ENCODE measurements around the gene SNX25. TPM values are rescaled to one million over a fixed set of nuclear protein-coding genes. Genes with fewer than 3 reads are reported as not detected.

Gene SNX25
- total and polyA plus RNA-seq, 7 donors = 2.5 to 40.5 (median 22.7) TPM

DNA sequence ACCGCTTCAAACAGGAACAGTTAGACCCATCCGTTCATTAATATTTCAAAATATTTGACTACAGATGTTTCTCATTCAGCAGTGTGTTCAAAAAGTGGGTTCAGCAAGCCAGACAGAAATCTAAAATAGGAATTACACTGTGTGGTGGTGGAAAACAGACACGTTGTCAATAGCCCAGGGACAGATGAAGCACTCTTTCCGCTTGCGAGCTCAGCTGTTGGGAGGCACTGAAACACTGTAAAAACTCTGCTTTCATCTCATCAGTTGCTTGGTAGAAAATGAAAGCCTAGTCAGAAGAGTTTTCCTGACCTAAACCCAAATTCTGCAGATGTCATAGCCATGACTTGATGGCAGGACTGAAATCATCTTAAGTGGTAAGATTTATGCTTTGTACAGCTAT is 147.8 kb downstream of the SNX25 start:
- no peak for DNase-seq
- WGBS, 2 donors = 87 to 94% methylated on average over 5 of the region's 5 CpGs
- Histone ChIP-seq H3K4me1 (no peaks in the 10 kb centered on the region), H3K27me3 (no peaks in the 10 kb centered on the region), H3K9me3 (no peaks in the 10 kb centered on the region), H3K27ac (no peak overlapping the region), H3K36me3 (peaks cover 0 to 32% (median 0%) of the 10 kb centered on the region in 4 donors), H3K4me3 (no peak overlapping the region)
- no peak for TF ChIP-seq EP300 (IDR thresholded peaks at IDR 0.05)
- TF ChIP-seq, protein P1, sequence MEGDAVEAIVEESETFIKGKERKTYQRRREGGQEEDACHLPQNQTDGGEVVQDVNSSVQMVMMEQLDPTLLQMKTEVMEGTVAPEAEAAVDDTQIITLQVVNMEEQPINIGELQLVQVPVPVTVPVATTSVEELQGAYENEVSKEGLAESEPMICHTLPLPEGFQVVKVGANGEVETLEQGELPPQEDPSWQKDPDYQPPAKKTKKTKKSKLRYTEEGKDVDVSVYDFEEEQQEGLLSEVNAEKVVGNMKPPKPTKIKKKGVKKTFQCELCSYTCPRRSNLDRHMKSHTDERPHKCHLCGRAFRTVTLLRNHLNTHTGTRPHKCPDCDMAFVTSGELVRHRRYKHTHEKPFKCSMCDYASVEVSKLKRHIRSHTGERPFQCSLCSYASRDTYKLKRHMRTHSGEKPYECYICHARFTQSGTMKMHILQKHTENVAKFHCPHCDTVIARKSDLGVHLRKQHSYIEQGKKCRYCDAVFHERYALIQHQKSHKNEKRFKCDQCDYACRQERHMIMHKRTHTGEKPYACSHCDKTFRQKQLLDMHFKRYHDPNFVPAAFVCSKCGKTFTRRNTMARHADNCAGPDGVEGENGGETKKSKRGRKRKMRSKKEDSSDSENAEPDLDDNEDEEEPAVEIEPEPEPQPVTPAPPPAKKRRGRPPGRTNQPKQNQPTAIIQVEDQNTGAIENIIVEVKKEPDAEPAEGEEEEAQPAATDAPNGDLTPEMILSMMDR (IDR thresholded peaks at IDR 0.05) = no peak
- TF ChIP-seq POLR2A (IDR thresholded peaks at IDR 0.05) = no peak
- TF ChIP-seq POLR2AphosphoS5 (IDR thresholded peaks at IDR 0.05) = no peak
- intact Hi-C loops (cut with DNase I) = no loop called here

DNA sequence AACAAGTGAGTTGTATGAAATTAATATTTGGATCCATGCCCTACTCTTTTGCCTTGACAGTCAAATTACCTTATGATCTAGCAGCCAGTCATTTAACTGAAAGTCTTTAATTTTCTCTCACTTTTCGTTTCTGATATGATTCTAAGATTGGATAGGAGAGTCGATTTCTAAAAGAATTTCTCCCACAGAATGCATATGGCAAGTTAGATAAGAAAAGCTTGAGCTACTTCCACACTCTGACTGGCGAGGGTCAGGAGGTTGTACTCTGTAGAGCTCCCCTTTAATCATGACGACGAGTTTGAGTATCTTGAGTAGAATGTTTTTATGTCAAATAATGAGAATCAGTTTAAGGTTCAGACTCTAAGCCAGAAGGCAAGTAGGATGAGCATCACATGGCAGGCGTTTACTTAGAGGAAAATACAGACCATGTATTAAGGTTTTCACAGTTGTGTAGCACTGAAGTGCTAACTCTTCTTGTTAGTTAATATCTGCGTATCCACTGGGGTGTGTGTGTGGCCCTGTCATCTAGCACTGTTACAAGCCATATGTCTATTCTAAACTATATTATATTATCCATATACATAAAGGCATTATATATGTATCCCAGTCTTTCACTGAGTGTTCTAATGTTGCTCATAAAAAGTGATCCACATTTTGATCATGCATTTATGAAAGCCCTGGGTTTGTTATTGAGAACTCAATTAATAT is 148.5 kb downstream of the SNX25 start:
- Histone ChIP-seq H3K36me3 (peaks cover 0 to 30% (median 0%) of the 10 kb centered on the region in 4 donors), H3K4me1 (no peaks in the 10 kb centered on the region)

DNA sequence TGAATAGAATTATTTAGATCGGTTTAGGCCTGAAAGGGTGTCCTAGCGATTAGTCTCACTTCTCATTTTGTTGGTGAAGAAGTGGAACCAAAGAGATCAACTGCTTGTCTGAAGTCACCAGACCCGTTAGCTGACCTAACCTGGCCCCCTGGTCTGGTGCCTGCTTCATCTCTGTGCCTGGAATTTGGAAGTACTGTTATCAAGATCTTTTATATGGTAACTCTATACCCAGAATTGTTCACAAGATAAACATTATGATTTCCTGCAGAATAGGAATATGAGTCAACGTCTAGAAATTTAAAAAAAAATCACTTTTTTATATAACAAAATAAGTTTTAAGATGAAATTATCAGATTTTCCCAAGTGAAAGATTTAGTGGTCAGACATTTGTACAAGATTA is 149.1 kb downstream of the SNX25 start:
- TF ChIP-seq EP300 (IDR thresholded peaks at IDR 0.05) (no peak), POLR2AphosphoS5 (IDR thresholded peaks at IDR 0.05) (no peak), POLR2A (IDR thresholded peaks at IDR 0.05) (no peak)
- TF ChIP-seq, protein P1 (IDR thresholded peaks at IDR 0.05) = no peak
- Histone ChIP-seq H3K36me3 (peaks cover 0 to 26% (median 0%) of the 10 kb centered on the region in 4 donors), H3K4me3 (no peak overlapping the region), H3K27me3 (no peaks in the 10 kb centered on the region), H3K27ac (no peak overlapping the region), H3K4me1 (no peaks in the 10 kb centered on the region), H3K9me3 (no peaks in the 10 kb centered on the region)
- DNase-seq = no peak
- 74 to 82% methylated on average over 4 of the region's 4 CpGs for WGBS, 2 donors
- intact Hi-C loops (cut with DNase I) = no loop called here

More for the DNA sequence above, 148.5 kb downstream of the SNX25 start:
- no peak overlapping the region for H3K27ac ChIP-seq
- TF ChIP-seq POLR2AphosphoS5 (IDR thresholded peaks at IDR 0.05) (no peak), POLR2A (IDR thresholded peaks at IDR 0.05) (no peak), EP300 (IDR thresholded peaks at IDR 0.05) (no peak)
- TF ChIP-seq, protein P1 (IDR thresholded peaks at IDR 0.05) = no peak
- DNase-seq = no peak
- WGBS, 2 donors = 87 to 92% methylated on average over 7 of the region's 7 CpGs
- no peak overlapping the region for H3K4me3 ChIP-seq
- intact Hi-C loops (cut with DNase I) = no loop called here
- no peaks in the 10 kb centered on the region for H3K9me3 ChIP-seq
- H3K27me3 ChIP-seq = no peaks in the 10 kb centered on the region

DNA sequence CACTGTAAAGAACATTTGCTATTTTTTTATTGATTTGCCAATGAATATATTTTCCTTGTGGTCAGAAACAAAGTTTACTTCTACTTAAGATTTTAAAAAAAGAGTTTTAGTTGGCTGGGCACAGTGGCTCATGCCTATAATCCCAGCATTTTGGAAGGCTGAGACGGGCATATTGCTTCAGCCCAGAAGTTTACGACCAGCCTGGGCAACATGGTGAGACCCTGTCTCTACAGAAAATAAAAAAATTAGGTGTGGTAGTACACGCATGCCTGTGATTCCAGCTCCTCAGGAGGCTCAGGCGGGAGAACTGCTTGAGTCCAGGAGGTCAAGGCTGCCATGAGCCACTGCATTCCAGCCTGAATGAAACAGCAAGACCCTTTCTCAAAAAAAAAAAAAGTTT is 149.6 kb downstream of the SNX25 start:
- H3K27me3 ChIP-seq = no peaks in the 10 kb centered on the region
- no peak for DNase-seq
- WGBS, 2 donors = 89 to 94% methylated on average over 4 of the region's 4 CpGs
- TF ChIP-seq EP300 (IDR thresholded peaks at IDR 0.05) (no peak), POLR2A (IDR thresholded peaks at IDR 0.05) (no peak), POLR2AphosphoS5 (IDR thresholded peaks at IDR 0.05) (no peak)
- TF ChIP-seq, protein P1 (IDR thresholded peaks at IDR 0.05) = no peak
- H3K4me3 ChIP-seq = no peak overlapping the region
- H3K4me1 ChIP-seq = no peaks in the 10 kb centered on the region
- intact Hi-C loops (cut with DNase I) = no loop called here
- H3K36me3 ChIP-seq = peaks cover 0 to 22% (median 0%) of the 10 kb centered on the region in 4 donors
- no peaks in the 10 kb centered on the region for H3K9me3 ChIP-seq
- no peak overlapping the region for H3K27ac ChIP-seq
